Vagina (tissue), 2 donors: ENCODE data around the gene RELL1. TPM values are rescaled to one million over a fixed set of nuclear protein-coding genes. Genes with fewer than 3 reads are reported as not detected.

Experiments
- DNase-seq, 2 donors: peaks; one replicate each; pipeline ENCODE4 v3.0.0-alpha.2; 2017; ENCODE audit errors: extremely low spot score in 2 of 2
- H3K27ac ChIP-seq: fragments of 200-600 bp; sonication (generic); one replicate; pipeline ENCODE4 v1.5.1; 2019
- H3K27me3 ChIP-seq: fragments of 200-600 bp; sonication (generic); one replicate; pipeline ENCODE4 v1.5.1; 2019
- H3K36me3 ChIP-seq, 2 donors: fragments of 200-600 bp; sonication (generic); one replicate each; pipeline ENCODE4 v1.5.1; 2017 to 2019
- H3K4me1 ChIP-seq: fragments of 200-600 bp; sonication (generic); one replicate; pipeline ENCODE4 v1.5.1; 2019
- H3K4me3 ChIP-seq, 2 donors: fragments of 200-600 bp; sonication (generic); 1 replicate in 1 of 2; 2 replicates in 1 of 2; pipeline ENCODE4 v1.5.1; 2016 to 2019
- H3K9me3 ChIP-seq: fragments of 200-600 bp; sonication (generic); one replicate; pipeline ENCODE4 v1.5.1; 2019
- CTCF ChIP-seq, 3 experiments: fragments of 450-650 bp in 2 of 3; fragments of 200-600 bp in 1 of 3; sonication (generic) in 1 of 3; IDR thresholded peaks; one replicate each; pipeline ENCODE4 v1.5.1; 2017 to 2019; ENCODE audit warnings: antibody characterized with exemption in 3 of 3, mild to moderate bottlenecking in 2 of 3, moderate library complexity in 2 of 3
- POLR2A ChIP-seq, 2 donors: fragments of 450-650 bp; IDR thresholded peaks; one replicate each; pipeline ENCODE4 v1.6.1; 2017; ENCODE audit warnings: antibody characterized with exemption in 2 of 2, mild to moderate bottlenecking in 2 of 2, moderate library complexity in 2 of 2
- POLR2AphosphoS5 ChIP-seq, 2 donors: sonication (generic); formaldehyde crosslinking; IDR thresholded peaks; one replicate each; pipeline ENCODE4 v1.9.0; 2017; ENCODE audit warnings: antibody characterized with exemption in 2 of 2, mild to moderate bottlenecking in 2 of 2, low read depth in 1 of 2; ENCODE audit not compliant: insufficient read depth in 1 of 2
- intact Hi-C: fragments of 100-400 bp; cut with DNase I; formaldehyde crosslinking; loops from one replicate; pipeline ENCODE4 v1.15.1; 2023
- total RNA-seq: library from RNA; depleted of rRNA; stranded (reverse); fragments of >200 nt; gene quantifications from one replicate; pipeline ENCODE4 v1.2.3, GENCODE V29; 2016

The RELL1 gene
- total RNA-seq, 1 donor from 2014 or later = 38.8 TPM

GRCh38 chr4:37697566-37697965, 11.4 kb upstream of the RELL1 start:
- intact Hi-C loops = no loop called here
- no peak for DNase-seq
- Histone ChIP-seq H3K27me3 (no peaks in the 10 kb centered on the region), H3K4me1 (no peaks in the 10 kb centered on the region), H3K4me3 (no peak overlapping the region), H3K27ac (no peak overlapping the region), H3K36me3 (no peaks in the 10 kb centered on the region), H3K9me3 (no peaks in the 10 kb centered on the region)
- TF ChIP-seq CTCF (IDR thresholded peaks at IDR 0.05) (no peak), POLR2AphosphoS5 (IDR thresholded peaks at IDR 0.05; ENCODE audit: insufficient read depth in 1 of 2, low read depth in 1 of 2) (no peak), POLR2A (IDR thresholded peaks at IDR 0.05) (no peak)

- Histone ChIP-seq H3K27me3 (no peaks in the 10 kb centered on the region), H3K4me1 (no peaks in the 10 kb centered on the region), H3K36me3 (no peaks in the 10 kb centered on the region), H3K4me3 (no peak overlapping the region), H3K9me3 (no peaks in the 10 kb centered on the region), H3K27ac (no peak overlapping the region)
- intact Hi-C loops = no loop called here
- no peak for TF ChIP-seq CTCF (IDR thresholded peaks at IDR 0.05)
- TF ChIP-seq POLR2A (IDR thresholded peaks at IDR 0.05) = no peak
- TF ChIP-seq POLR2AphosphoS5 (IDR thresholded peaks at IDR 0.05; ENCODE audit: insufficient read depth in 1 of 2, low read depth in 1 of 2) = no peak
- no peak for DNase-seq
These were observed 7.4 kb upstream of the RELL1 start for GRCh38 chr4:37693450-37694190.

GRCh38 chr4:37693030-37693429, 6.9 kb upstream of the RELL1 start:
- Histone ChIP-seq H3K27me3 (no peaks in the 10 kb centered on the region), H3K27ac (no peak overlapping the region), H3K36me3 (no peaks in the 10 kb centered on the region), H3K4me3 (no peak overlapping the region), H3K4me1 (no peaks in the 10 kb centered on the region), H3K9me3 (no peaks in the 10 kb centered on the region)
- intact Hi-C loops = no loop called here
- TF ChIP-seq POLR2AphosphoS5 (IDR thresholded peaks at IDR 0.05; ENCODE audit: insufficient read depth in 1 of 2, low read depth in 1 of 2) (no peak), CTCF (IDR thresholded peaks at IDR 0.05) (no peak), POLR2A (IDR thresholded peaks at IDR 0.05) (no peak)
- no peak for DNase-seq

GRCh38 chr4:37690976-37691375, 4.8 kb upstream of the RELL1 start:
- TF ChIP-seq CTCF (IDR thresholded peaks at IDR 0.05) (no peak), POLR2A (IDR thresholded peaks at IDR 0.05) (no peak), POLR2AphosphoS5 (IDR thresholded peaks at IDR 0.05; ENCODE audit: insufficient read depth in 1 of 2, low read depth in 1 of 2) (no peak)
- H3K27me3 ChIP-seq = no peaks in the 10 kb centered on the region
- H3K4me3 ChIP-seq = no peak overlapping the region
- H3K27ac ChIP-seq = no peak overlapping the region
- DNase-seq = no peak
- H3K9me3 ChIP-seq = no peaks in the 10 kb centered on the region
- intact Hi-C loops = no loop called here
- H3K36me3 ChIP-seq = no peaks in the 10 kb centered on the region
- H3K4me1 ChIP-seq = no peaks in the 10 kb centered on the region

GRCh38 chr4:37689353-37690095, 3.3 kb upstream of the RELL1 start:
- Histone ChIP-seq H3K27ac (no peak overlapping the region), H3K4me3 (no peak overlapping the region), H3K36me3 (no peaks in the 10 kb centered on the region), H3K27me3 (no peaks in the 10 kb centered on the region), H3K4me1 (peaks cover 6% of the 10 kb centered on the region), H3K9me3 (no peaks in the 10 kb centered on the region)
- DNase-seq = no peak
- TF ChIP-seq POLR2AphosphoS5 (IDR thresholded peaks at IDR 0.05; ENCODE audit: insufficient read depth in 1 of 2, low read depth in 1 of 2) (no peak), POLR2A (IDR thresholded peaks at IDR 0.05) (no peak), CTCF (IDR thresholded peaks at IDR 0.05) (no peak)
- intact Hi-C loops = loop anchor here (5.0 kb wide), 1 partner anchor 1838 kb away; the partner anchor contains the start of gene UGDH
